Ovary (tissue), 9 donors: ENCODE data around the gene THEMIS. TPM values are rescaled to one million over a fixed set of nuclear protein-coding genes. Genes with fewer than 3 reads are reported as not detected.

Source experiments
- DNase-seq, 5 donors: peaks; one replicate each; pipeline ENCODE4 v3.0.0-alpha.2; 2019 to 2020
- H3K27ac ChIP-seq, 2 donors: fragments of 200-600 bp; one replicate each; pipeline versions ENCODE4 v1.5.1 to v1.8.0; 2019 to 2022
- H3K27me3 ChIP-seq: fragments of 200-600 bp; one replicate; pipeline ENCODE4 v1.8.0; 2022
- H3K36me3 ChIP-seq: fragments of 200-600 bp; sonication (generic); one replicate; pipeline ENCODE4 v1.5.1; 2019
- H3K4me1 ChIP-seq: one replicate; pipeline ENCODE4 v1.8.1; 2013; ENCODE audit warnings: mild to moderate bottlenecking, moderate library complexity; ENCODE audit not compliant: insufficient read depth
- H3K4me3 ChIP-seq: fragments of 200-600 bp; sonication (generic); one replicate; pipeline ENCODE4 v1.5.1; 2017
- H3K9me3 ChIP-seq, 2 donors: fragments of 200-600 bp in 1 of 2; sonication (generic) in 1 of 2; one replicate each; pipeline versions ENCODE4 v1.5.1 to v1.8.1; 2013 to 2019; ENCODE audit warnings: mild to moderate bottlenecking in 1 of 2, moderate library complexity in 1 of 2
- EP300 ChIP-seq: sonication (generic); formaldehyde crosslinking; IDR thresholded peaks from one replicate; pipeline ENCODE4 v1.6.1; 2017; ENCODE audit warnings: antibody characterized with exemption
- POLR2A ChIP-seq: fragments of 450-650 bp; IDR thresholded peaks from one replicate; pipeline ENCODE4 v1.6.1; 2017; ENCODE audit warnings: antibody characterized with exemption, mild to moderate bottlenecking, moderate library complexity
- WGBS, 3 donors: extraction: QIAGEN DNeasy Blood & Tissue Kit in 1 of 3; methylation state at CpG; one replicate each; pipeline versions ENCODE4 v1.1.5 to v1.1.7; 2013 to 2017; 5-methylcytosine and 5-hydroxymethylcytosine counted together
- intact Hi-C, 4 donors: fragments of 100-400 bp; cut with DNase I; formaldehyde crosslinking; loops; one replicate each; pipeline versions ENCODE4 v1.11.0 to v1.15.1; 2022 to 2023
- polyA plus RNA-seq, 2 donors: library from polyadenylated mRNA; stranded (reverse); fragments of 200-250 nt in 1 of 2; fragments of 350-450 nt in 1 of 2; fragmentation: Illumina TruSeq in 1 of 2; extraction: RNeasy Lipid Tissue Mini Kit (QIAGEN cat#74804) in 1 of 2; gene quantifications; one replicate each; pipeline ENCODE4 v1.2.3, GENCODE V29; 2013 to 2014
- total RNA-seq, 7 donors: library from RNA; depleted of rRNA in 2 of 7; stranded (reverse); fragments of >200 nt in 2 of 7; fragmentation: NEBNext Ultra II Directional in 3 of 7; extraction: Animal tissue kit (Norgen Biotek cat#: 25700) in 3 of 7; gene quantifications; one replicate each; pipeline versions ENCODE4 v1.1.0 to v1.2.4, GENCODE V29; 2016 to 2023
- TF ChIP-seq, protein P1 (sequence below), 3 donors: fragments of 450-650 bp in 2 of 3; fragments of 200-600 bp in 1 of 3; IDR thresholded peaks; one replicate each; pipeline versions ENCODE4 v1.5.1 to v1.8.0; 2016 to 2022; ENCODE audit warnings: antibody characterized with exemption in 3 of 3, mild to moderate bottlenecking in 1 of 3
- donor health status: DM: no; HTN: no; CAD: no; lungs with moderate emphysema.
- donor health status: DM: no; HTN: no; CAD: no.
- donor health status: Bipolar disorder and iron deficiency.
- donor health status: DM: yes; HTN: yes; CAD: no.
- donor health status: DM: no; HTN: no; CAD: no.
- donor health status: DM: yes; HTN: yes; CAD: no.

Gene THEMIS
- total and polyA plus RNA-seq, 9 donors = 0.05 to 0.87 (median 0.40) TPM; not detected in 1

DNA sequence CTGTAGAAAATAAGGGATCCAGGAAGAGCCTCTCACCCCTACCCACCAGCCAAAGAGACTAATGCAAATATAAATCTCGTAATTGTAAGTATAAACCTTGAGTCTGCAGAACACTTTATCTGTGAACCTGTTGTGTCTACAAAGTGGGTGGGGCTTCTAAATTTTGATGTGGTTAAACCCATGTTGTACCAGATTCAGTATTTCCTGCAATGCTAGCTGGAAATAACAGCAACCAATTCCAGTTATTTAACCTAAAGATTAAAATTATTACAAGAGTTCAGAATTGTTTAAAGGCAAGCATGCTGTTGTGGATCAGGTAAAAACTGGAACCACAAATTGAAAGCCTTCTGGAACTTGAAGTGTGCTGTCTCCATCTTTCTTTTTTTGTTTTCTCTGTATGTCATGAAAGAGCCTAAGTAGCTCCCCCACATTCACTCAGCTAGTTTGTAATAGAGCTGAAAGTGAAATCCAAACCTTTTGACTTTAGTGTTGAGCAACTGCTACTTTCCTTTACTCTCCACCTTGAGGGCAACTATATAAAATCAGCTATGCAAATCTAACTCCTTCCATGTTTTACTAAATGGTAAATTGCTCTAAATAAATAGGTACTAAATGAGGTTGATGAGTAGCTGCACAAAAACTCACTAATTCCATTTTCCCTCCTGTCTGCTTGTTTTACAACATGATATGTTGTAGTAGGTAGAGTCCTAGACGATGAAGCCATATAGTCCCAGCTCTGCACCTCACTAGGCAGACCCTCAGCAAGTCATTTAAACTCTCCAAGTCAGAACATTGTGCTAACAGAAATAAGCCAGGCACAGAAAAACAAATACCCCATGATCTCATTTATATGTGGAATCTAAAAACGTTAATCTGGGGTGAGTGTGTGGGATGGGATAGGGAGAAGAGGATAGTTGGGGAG, 17.9 kb upstream of the THEMIS start:
- WGBS, 3 donors = 63 to 64% (median 63%) methylated on average over 3 of the region's 3 CpGs
- TF ChIP-seq, protein P1, sequence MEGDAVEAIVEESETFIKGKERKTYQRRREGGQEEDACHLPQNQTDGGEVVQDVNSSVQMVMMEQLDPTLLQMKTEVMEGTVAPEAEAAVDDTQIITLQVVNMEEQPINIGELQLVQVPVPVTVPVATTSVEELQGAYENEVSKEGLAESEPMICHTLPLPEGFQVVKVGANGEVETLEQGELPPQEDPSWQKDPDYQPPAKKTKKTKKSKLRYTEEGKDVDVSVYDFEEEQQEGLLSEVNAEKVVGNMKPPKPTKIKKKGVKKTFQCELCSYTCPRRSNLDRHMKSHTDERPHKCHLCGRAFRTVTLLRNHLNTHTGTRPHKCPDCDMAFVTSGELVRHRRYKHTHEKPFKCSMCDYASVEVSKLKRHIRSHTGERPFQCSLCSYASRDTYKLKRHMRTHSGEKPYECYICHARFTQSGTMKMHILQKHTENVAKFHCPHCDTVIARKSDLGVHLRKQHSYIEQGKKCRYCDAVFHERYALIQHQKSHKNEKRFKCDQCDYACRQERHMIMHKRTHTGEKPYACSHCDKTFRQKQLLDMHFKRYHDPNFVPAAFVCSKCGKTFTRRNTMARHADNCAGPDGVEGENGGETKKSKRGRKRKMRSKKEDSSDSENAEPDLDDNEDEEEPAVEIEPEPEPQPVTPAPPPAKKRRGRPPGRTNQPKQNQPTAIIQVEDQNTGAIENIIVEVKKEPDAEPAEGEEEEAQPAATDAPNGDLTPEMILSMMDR (IDR thresholded peaks at IDR 0.05) = no peak
- TF ChIP-seq POLR2A (no peak), EP300 (no peak)
- intact Hi-C loops = no loop called here

DNA sequence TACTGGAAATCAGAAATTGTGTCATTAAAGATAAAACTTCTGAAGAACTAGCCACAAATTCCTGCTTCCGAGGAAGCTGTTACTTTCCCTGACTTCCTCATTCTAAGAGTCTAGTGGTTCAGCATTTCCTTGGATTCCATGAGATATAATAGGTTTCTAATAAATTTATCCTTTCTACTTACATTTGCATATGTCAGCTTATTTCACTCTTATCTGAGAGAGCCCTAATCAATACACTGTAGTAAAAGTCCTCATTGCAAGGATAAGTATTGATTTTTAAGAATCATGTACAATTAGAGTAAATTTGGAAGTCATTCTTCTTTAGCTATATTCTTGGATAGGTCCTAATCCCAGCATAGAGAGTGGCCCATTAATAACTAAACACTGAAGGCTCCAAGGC, 16.9 kb upstream of the THEMIS start:
- H3K4me3 ChIP-seq = no peak overlapping the region
- no peaks in the 10 kb centered on the region for H3K36me3 ChIP-seq
- 73 to 84% (median 80%) methylated on average over 1 of the region's 1 CpG for WGBS, 3 donors
- no peaks in the 10 kb centered on the region for H3K4me1 ChIP-seq
- H3K9me3 ChIP-seq = no peaks in the 10 kb centered on the region
- intact Hi-C loops = no loop called here
- no peak overlapping the region for H3K27ac ChIP-seq
- TF ChIP-seq EP300 (no peak), POLR2A (no peak)
- TF ChIP-seq, protein P1 (IDR thresholded peaks at IDR 0.05) = no peak
- H3K27me3 ChIP-seq = no peaks in the 10 kb centered on the region
- DNase-seq = no peak

More for the DNA sequence above, 17.9 kb upstream of the THEMIS start:
- no peak overlapping the region for H3K27ac ChIP-seq
- H3K9me3 ChIP-seq = no peaks in the 10 kb centered on the region
- no peaks in the 10 kb centered on the region for H3K27me3 ChIP-seq
- DNase-seq = no peak
- no peaks in the 10 kb centered on the region for H3K36me3 ChIP-seq
- no peaks in the 10 kb centered on the region for H3K4me1 ChIP-seq
- no peak overlapping the region for H3K4me3 ChIP-seq

DNA sequence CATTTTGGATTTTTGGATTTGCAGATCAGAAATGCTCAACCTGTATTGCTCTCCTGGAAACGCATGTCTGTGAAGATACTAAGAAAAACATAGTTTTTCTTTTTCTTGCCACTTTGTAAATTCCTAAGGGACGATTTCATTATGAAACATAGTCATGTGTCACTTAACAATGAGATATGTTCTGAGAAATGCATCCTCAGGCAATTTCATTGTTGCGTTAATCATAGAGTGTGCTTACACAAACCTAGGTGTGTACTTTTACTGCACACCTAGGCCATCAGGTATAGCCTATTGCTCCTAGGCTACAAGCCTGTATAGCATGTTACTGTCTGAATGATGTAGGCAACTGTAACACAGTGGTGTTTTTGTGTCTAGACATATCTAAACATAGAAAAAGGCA, 13.4 kb upstream of the THEMIS start:
- intact Hi-C loops = loop anchor here in 1 of 4 donors (5.0 kb wide), 1 partner anchor 132 kb away; no protein-coding TSS in a partner anchor

DNA sequence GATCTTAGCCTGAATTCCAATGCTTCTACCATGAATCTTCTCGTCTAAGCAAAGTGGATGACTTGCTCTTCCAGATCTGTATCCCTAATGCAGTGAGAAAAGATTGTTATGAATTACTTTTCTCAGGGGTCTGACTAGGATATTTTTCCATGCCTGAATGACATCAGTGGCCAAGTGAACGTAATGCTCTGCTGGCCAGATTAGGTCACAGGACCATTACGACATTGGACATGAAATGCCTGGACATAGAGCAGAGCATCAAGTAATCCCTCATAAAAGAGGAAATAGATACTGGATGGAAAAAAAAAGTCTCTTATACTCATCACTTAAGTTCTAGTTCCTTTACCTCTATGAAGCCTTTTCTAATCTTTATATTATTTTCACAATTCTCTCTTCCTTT, 12.1 kb upstream of the THEMIS start:
- Histone ChIP-seq H3K27me3 (no peaks in the 10 kb centered on the region), H3K4me1 (no peaks in the 10 kb centered on the region), H3K9me3 (no peaks in the 10 kb centered on the region), H3K36me3 (no peaks in the 10 kb centered on the region), H3K27ac (no peak overlapping the region), H3K4me3 (no peak overlapping the region)
- WGBS, 3 donors = 55 to 59% (median 58%) methylated on average over 3 of the region's 3 CpGs
- intact Hi-C loops = loop anchor here in 1 of 4 donors (5.0 kb wide), 1 partner anchor 131 kb away; no protein-coding TSS in a partner anchor
- no peak for TF ChIP-seq POLR2A
- TF ChIP-seq, protein P1 (IDR thresholded peaks at IDR 0.05) = no peak
- TF ChIP-seq EP300 = no peak
- no peak for DNase-seq

More for the DNA sequence above, 13.4 kb upstream of the THEMIS start:
- Histone ChIP-seq H3K9me3 (no peaks in the 10 kb centered on the region), H3K27me3 (no peaks in the 10 kb centered on the region), H3K4me3 (no peak overlapping the region), H3K4me1 (no peaks in the 10 kb centered on the region), H3K36me3 (no peaks in the 10 kb centered on the region), H3K27ac (no peak overlapping the region)
- TF ChIP-seq, protein P1 (IDR thresholded peaks at IDR 0.05) = no peak
- no peak for TF ChIP-seq EP300
- TF ChIP-seq POLR2A = no peak
- 80 to 84% (median 82%) methylated on average over 3 of the region's 3 CpGs for WGBS, 3 donors
- DNase-seq = no peak
